ENCODE data around the gene NFE2L3.
"Not testable (repeated sequence)": the region's sequence is repeated elsewhere in the genome, so short reads cannot be mapped to it uniquely, and the experiment has no call there.

The NFE2L3 gene

DNA sequence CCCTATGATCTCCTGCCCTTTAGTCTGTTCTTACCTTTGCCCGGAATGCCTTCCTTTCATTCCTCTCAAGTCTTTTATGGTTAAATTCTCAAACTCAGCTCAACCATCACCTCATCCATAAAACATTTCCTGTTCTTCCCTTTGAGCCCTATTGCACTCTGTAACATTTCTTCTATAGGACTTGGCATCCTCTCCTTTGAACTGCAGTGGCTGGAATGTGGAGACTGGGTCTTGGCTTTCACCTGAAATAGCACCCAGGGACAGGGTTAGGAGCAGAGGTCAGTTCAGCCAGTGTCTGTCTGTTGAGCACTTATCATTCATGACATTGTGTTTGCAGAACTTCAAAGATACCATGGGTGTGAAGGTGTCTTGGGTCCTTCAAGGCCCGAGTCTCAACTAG lies 7.2 kb downstream of the NFE2L3 start:
- TF ChIP-seq, protein P1, sequence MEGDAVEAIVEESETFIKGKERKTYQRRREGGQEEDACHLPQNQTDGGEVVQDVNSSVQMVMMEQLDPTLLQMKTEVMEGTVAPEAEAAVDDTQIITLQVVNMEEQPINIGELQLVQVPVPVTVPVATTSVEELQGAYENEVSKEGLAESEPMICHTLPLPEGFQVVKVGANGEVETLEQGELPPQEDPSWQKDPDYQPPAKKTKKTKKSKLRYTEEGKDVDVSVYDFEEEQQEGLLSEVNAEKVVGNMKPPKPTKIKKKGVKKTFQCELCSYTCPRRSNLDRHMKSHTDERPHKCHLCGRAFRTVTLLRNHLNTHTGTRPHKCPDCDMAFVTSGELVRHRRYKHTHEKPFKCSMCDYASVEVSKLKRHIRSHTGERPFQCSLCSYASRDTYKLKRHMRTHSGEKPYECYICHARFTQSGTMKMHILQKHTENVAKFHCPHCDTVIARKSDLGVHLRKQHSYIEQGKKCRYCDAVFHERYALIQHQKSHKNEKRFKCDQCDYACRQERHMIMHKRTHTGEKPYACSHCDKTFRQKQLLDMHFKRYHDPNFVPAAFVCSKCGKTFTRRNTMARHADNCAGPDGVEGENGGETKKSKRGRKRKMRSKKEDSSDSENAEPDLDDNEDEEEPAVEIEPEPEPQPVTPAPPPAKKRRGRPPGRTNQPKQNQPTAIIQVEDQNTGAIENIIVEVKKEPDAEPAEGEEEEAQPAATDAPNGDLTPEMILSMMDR (IDR thresholded peaks at IDR 0.05; ENCODE audit: low read depth, low read length, missing control alignments), result no peak
- no peak overlapping the region for H3K4me3 ChIP-seq (ENCODE audit: low read depth, low read length)
- no peak for DNase-seq (ENCODE audit: low read depth)

DNA sequence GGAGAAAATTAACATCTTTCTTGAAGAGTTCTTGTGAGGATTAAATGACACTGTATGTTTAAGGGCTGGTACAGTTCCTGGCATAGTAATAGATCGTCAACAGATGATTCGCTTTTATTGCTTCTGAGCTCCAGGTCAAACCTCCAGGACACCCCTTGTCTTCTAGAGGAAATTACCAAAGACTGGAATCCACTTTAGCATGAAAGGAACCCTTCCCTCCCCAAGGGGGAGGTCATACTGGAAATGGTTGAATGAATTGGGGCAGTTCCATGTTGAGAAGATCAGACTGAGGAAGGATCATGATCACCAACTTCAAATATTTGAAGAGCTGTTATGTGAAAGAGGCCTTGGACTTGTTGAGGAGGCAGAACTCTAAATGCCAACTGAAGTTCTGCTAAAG lies 8.9 kb downstream of the NFE2L3 start:
- TF ChIP-seq, protein P1 (IDR thresholded peaks at IDR 0.05; ENCODE audit: low read depth, low read length, missing control alignments), result no peak
- no peak for DNase-seq (ENCODE audit: low read depth)
- H3K4me3 ChIP-seq (ENCODE audit: low read depth, low read length), result no peak overlapping the region

DNA sequence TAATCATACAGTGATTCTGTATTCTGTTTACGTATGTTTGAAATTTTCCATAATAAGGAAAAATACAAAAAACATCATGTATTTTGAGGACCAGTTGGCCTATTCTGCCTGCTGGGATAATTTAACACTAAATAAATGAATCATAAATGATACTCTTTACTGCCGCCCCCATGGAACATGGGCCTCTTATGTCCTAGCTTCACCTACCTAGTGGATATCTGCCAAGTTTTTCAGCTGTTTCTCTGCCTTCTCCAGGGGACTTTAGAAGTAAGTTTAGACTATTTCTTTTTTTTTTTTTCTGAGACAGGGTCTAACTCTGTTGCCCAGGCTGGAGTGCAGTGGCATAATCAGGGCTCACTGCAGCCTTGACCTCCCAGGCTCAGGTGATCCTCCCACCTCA lies 10.4 kb downstream of the NFE2L3 start:
- H3K4me3 ChIP-seq (ENCODE audit: low read depth, low read length), result no peak overlapping the region
- DNase-seq (ENCODE audit: low read depth), result no peak
- TF ChIP-seq, protein P1 (IDR thresholded peaks at IDR 0.05; ENCODE audit: low read depth, low read length, missing control alignments), result no peak

DNA sequence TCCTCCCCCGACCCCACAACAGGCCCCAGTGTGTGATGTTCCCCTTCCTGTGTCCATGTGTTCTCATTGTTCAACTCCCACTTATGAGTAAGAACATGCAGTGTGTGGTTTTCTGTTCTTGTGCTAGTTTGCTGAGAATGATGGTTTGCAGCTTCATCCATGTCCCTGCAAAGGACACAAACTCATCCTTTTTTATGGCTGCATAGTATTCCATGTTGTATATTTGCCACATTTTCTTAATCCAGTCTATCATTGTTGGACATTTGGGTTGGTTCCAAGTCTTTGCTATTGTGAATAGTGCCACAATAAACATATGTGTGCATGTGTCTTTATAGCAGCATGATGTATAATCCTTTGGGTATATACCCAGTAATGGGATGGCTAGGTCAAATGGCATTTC lies 11.8 kb downstream of the NFE2L3 start:
- DNase-seq (ENCODE audit: low read depth); H3K4me3 ChIP-seq (ENCODE audit: low read depth, low read length): not testable (repeated sequence)

DNA sequence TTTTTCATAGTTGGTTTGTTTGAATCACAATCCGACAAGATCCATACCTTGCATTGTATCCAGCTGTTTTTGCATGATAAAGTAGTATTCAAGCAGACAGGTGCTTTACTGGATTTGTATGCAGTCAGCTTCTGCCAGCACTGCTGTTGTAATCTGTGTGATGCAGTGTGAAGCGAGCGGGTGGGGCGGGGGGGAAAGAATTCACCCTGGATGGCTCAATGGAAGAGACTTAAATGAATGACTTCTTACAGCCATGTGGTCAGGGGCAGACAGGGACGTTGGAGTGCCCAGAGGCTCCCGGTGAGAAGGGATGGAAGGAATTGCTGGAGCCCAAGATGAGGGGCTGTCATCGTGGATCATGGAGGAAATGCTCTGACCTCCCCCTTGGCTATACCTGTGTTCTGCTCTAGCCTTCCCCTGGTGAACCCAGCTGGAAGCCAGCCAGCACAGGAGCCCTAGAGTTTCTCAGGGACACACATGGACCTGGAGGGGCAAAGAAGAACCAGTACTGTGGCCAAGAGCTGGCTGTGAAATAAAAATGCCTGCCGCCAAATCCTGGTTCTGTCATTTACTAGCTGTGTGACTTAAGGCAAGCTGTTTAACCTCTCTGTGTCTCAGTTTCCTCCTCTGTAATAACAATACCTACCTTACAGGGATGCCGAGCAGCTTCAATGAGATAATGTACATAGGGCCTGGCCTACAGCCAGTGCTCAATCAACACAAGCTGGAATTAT lies 14.1 kb downstream of the NFE2L3 start:
- no peak overlapping the region for H3K4me3 ChIP-seq (ENCODE audit: low read depth, low read length)
- no peak for DNase-seq (ENCODE audit: low read depth)
- TF ChIP-seq, protein P1 (IDR thresholded peaks at IDR 0.05; ENCODE audit: low read depth, low read length, missing control alignments), result no peak

DNA sequence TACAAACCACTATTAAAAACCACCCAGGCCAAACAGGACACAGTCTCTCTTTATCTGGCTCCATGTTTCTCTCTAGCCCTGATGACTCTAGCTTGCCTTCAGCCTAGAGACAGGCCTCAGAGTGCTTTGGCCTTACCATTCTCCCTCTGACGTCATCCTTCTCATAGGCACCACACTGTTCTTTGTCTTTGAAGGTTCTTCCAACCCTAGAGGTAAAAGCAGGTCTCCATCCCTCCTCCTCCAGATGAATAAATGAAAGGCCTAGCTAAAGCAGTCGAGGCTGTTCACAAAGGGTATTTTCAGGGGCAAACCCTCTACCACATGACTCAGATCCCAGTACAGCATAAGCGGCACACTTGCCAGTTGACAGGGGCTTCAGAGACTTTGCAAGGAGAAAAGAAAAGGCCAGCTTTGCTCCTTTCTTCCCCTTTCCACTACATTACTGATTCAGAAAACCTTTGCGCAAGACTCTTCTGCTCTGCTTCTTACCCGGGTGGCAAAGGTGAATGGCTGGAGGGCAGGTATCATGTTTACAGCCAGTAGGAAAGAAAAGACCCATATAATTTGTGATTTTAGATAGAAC lies 14.8 kb downstream of the NFE2L3 start:
- DNase-seq (ENCODE audit: low read depth), result no peak
- no peak overlapping the region for H3K4me3 ChIP-seq (ENCODE audit: low read depth, low read length)
- TF ChIP-seq, protein P1 (IDR thresholded peaks at IDR 0.05; ENCODE audit: low read depth, low read length, missing control alignments), result no peak

DNA sequence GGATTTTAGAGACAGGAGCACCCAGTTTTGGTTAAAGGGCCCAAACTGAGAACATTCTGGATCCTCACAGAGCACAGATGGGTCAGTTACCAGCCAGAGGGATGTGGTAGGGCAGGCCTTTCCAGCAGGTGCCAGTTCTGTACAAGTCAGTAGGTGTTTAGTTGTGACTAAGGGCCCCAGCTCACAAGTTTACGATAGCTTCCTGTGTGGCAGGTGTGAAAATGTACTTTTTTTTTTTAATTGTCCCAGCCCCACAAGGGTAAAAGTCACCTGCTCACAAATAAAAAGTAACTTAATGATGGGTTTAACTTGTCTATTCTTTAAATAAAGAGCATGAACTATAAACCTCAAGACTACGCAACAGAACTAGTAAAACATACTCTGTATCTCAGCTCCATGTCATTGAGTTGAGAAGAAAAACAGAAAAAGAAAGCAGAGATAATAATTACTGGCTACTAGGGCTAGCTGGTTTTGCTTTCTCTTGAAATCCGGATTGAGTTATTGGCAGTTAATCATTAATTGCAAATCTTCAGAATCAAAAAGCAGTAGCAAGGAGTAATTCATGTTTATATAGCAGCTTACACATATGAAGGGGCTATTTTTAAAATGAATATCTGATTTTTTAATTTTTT lies 15.4 kb downstream of the NFE2L3 start:
- no peak for DNase-seq (ENCODE audit: low read depth)
- H3K4me3 ChIP-seq (ENCODE audit: low read depth, low read length), result no peak overlapping the region
- TF ChIP-seq, protein P1 (IDR thresholded peaks at IDR 0.05; ENCODE audit: low read depth, low read length, missing control alignments), result no peak
